IMR-90 (cell line): Measurements from ENCODE around the gene REV3L. TPM values are rescaled to one million over a fixed set of nuclear protein-coding genes. Genes with fewer than 3 reads are reported as not detected.

Experiments
- ATAC-seq: fragments of 200-7000 bp; cut with Tn5 transposase; 2 replicates; pipeline ENCODE4 v1.9.1; 2020; ENCODE audit warnings: low read depth, mild to moderate bottlenecking, moderate library complexity
- BruUV-seq: library from RNA; stranded (reverse); fragments of 400-500 nt; replicated peaks from 2 replicates; lab custom pipeline; 2021; lab: Mats Ljungman, UMichigan
- CTCF ChIA-PET: fragments of 300-600 bp; formaldehyde crosslinking; extraction: SDS; loops from one replicate; lab custom pipeline; 2021; ENCODE audit warnings: antibody characterized with exemption; lab: Yijun Ruan, JAX
- POLR2A ChIA-PET: fragments of 300-600 bp; sonication (Branson Sonifier 250); formaldehyde crosslinking; loops from one replicate; lab custom pipeline; 2022; ENCODE audit warnings: antibody characterized with exemption; ENCODE audit not compliant: unreplicated experiment; lab: Charles Lee
- DNase-seq: peaks from one replicate; pipeline ENCODE4 v3.0.0; 2013
- H2AFZ ChIP-seq: replicated peaks from 2 replicates; pipeline ENCODE3; 2013; ENCODE audit warnings: low read length, mild to moderate bottlenecking; ENCODE audit not compliant: poor library complexity
- H2AK5ac ChIP-seq: 2 replicates; pipeline ENCODE4 v1.6.1; 2013; ENCODE audit warnings: low read depth, low read length, inconsistent platforms
- H2AK9ac ChIP-seq: replicated peaks from 2 replicates; pipeline ENCODE3; 2013; ENCODE audit warnings: mild to moderate bottlenecking, low read depth, low read length, moderate library complexity; ENCODE audit not compliant: poor library complexity
- H2BK120ac ChIP-seq: 2 replicates; pipeline ENCODE4 v1.6.1; 2013; ENCODE audit warnings: low read depth, low read length, inconsistent platforms
- H2BK15ac ChIP-seq: 3 replicates; pipeline ENCODE4 v1.6.1; 2013; ENCODE audit warnings: low read depth, low read length, inconsistent platforms
- H2BK20ac ChIP-seq: 2 replicates; pipeline ENCODE4 v1.6.1; 2013; ENCODE audit warnings: low read depth, mild to moderate bottlenecking, inconsistent platforms, low read length, moderate library complexity
- H2BK5ac ChIP-seq: 2 replicates; pipeline ENCODE4 v1.6.1; 2013; ENCODE audit warnings: mild to moderate bottlenecking, low read depth, low read length, inconsistent platforms; ENCODE audit not compliant: poor library complexity, severe bottlenecking
- H3K14ac ChIP-seq: replicated peaks from 2 replicates; pipeline ENCODE4 v1.6.1; 2013; ENCODE audit warnings: low read depth, low read length, inconsistent platforms
- H3K18ac ChIP-seq: 2 replicates; pipeline ENCODE4 v1.6.1; 2013; ENCODE audit warnings: low read depth, low read length, control low read depth
- H3K23ac ChIP-seq: 2 replicates; pipeline ENCODE4 v1.6.1; 2013; ENCODE audit warnings: low read depth, low read length, inconsistent platforms
- H3K27ac ChIP-seq: 2 replicates; pipeline ENCODE4 v1.5.1; 2013; ENCODE audit warnings: mild to moderate bottlenecking, control low read depth, low read length; ENCODE audit not compliant: insufficient read depth
- H3K27me3 ChIP-seq: 2 replicates; pipeline ENCODE4 v1.6.1; 2013; ENCODE audit warnings: low read length; ENCODE audit not compliant: control insufficient read depth, insufficient read depth
- H3K36me3 ChIP-seq: 2 replicates; pipeline ENCODE4 v1.6.1; 2013; ENCODE audit warnings: low read length, mixed read lengths; ENCODE audit not compliant: control insufficient read depth, insufficient read depth
- H3K4ac ChIP-seq: 2 replicates; pipeline ENCODE4 v1.6.1; 2013; ENCODE audit warnings: low read depth, low read length, inconsistent platforms
- H3K4me1 ChIP-seq: 2 replicates; pipeline ENCODE4 v1.6.1; 2013; ENCODE audit warnings: low read length, mixed read lengths; ENCODE audit not compliant: control insufficient read depth, insufficient read depth
- H3K4me2 ChIP-seq: 2 replicates; pipeline ENCODE4 v1.6.1; 2013; ENCODE audit warnings: low read depth, mild to moderate bottlenecking, control low read depth, low read length, moderate library complexity
- H3K4me3 ChIP-seq: 2 replicates; pipeline ENCODE4 v1.5.1; 2013; ENCODE audit warnings: low read depth, mild to moderate bottlenecking, control low read depth, low read length, moderate library complexity; ENCODE audit not compliant: insufficient read depth
- H3K56ac ChIP-seq: 2 replicates; pipeline ENCODE4 v1.6.1; 2013; ENCODE audit warnings: low read length, inconsistent platforms; ENCODE audit not compliant: insufficient read depth; ENCODE audit errors: extremely low read depth
- H3K79me1 ChIP-seq, 2 experiments: 2 replicates each; pipeline ENCODE4 v1.6.1; 2013; ENCODE audit warnings: low read length in 2 of 2, inconsistent platforms in 1 of 2, low read depth in 1 of 2
- H3K9ac ChIP-seq: 2 replicates; pipeline ENCODE4 v1.6.1; 2013; ENCODE audit warnings: low read depth, low read length, control low read depth
- H3K9me1 ChIP-seq: 2 replicates; pipeline ENCODE4 v1.6.1; 2013; ENCODE audit warnings: low read length, inconsistent platforms; ENCODE audit not compliant: insufficient read depth
- H3K9me3 ChIP-seq: 2 replicates; pipeline ENCODE4 v1.6.1; 2013; ENCODE audit warnings: low read length; ENCODE audit not compliant: control insufficient read depth, insufficient read depth
- H4K20me1 ChIP-seq: 2 replicates; pipeline ENCODE4 v1.6.1; 2013; ENCODE audit warnings: low read length, inconsistent platforms; ENCODE audit not compliant: insufficient read depth
- H4K5ac ChIP-seq: 2 replicates; pipeline ENCODE4 v1.6.1; 2013; ENCODE audit warnings: mild to moderate bottlenecking, low read depth, low read length, control low read depth
- H4K8ac ChIP-seq, 2 experiments: 2 replicates each; pipeline ENCODE4 v1.6.1; 2013; ENCODE audit warnings: low read depth in 2 of 2, low read length in 2 of 2, control low read depth in 1 of 2, inconsistent platforms in 1 of 2
- H4K91ac ChIP-seq: 2 replicates; pipeline ENCODE4 v1.6.1; 2013; ENCODE audit warnings: low read depth, low read length, inconsistent platforms; ENCODE audit not compliant: insufficient read depth
- BHLHE40 ChIP-seq: fragments of 150-350 bp; IDR thresholded peaks from 2 replicates; pipeline ENCODE4 v1.6.1; 2016; ENCODE audit warnings: mild to moderate bottlenecking, low read depth, low read length
- CEBPB ChIP-seq: IDR thresholded peaks from 2 replicates; pipeline ENCODE4 v1.6.1; 2012; ENCODE audit warnings: low read depth, low read length, improper control_type of control experiment
- CHD1 ChIP-seq: IDR thresholded peaks from 2 replicates; pipeline ENCODE4 v1.6.1; 2012; ENCODE audit warnings: low read depth, low read length, improper control_type of control experiment
- FOS ChIP-seq: fragments of 150-350 bp; IDR thresholded peaks from 2 replicates; pipeline ENCODE4 v1.6.1; 2016; ENCODE audit warnings: low read depth, low read length
- RAD21 ChIP-seq: IDR thresholded peaks from 2 replicates; pipeline ENCODE4 v1.6.1; 2012; ENCODE audit warnings: low read length, improper control_type of control experiment
- USF2 ChIP-seq: fragments of 150-350 bp; IDR thresholded peaks from 2 replicates; pipeline ENCODE4 v1.6.1; 2017; ENCODE audit warnings: mild to moderate bottlenecking, antibody characterized with exemption, low read length, low read depth
- WGBS, 2 experiments: methylation state at CpG; one replicate each; pipeline versions ENCODE4 v1.1.5 to v1.1.7; 2013; ENCODE audit warnings: missing lambda C conversion rate in 2 of 2; ENCODE audit not compliant: insufficient read length in 1 of 2; ENCODE audit errors: extremely low coverage in 2 of 2; 5-methylcytosine and 5-hydroxymethylcytosine counted together
- dilution Hi-C: fragments of 300-500 bp; cut with HindIII; formaldehyde crosslinking; loops from one replicate; pipeline ENCODE4 v1.14.3; 2018; ENCODE audit warnings: low sequenced_read_pairs; ENCODE audit not compliant: unreplicated experiment
- in situ Hi-C: fragments of 300-500 bp; cut with MboI; formaldehyde crosslinking; loops from 3 replicates; pipeline ENCODE4 v1.14.3; 2019; ENCODE audit warnings: low sequenced_read_pairs, inconsistent platforms, mixed read lengths
- intact Hi-C: fragments of 100-400 bp; cut with micrococcal nuclease; formaldehyde crosslinking; loops from 2 replicates; pipeline ENCODE4 v1.10.0; 2022
- polyA plus RNA-seq, 3 experiments: library from polyadenylated mRNA; depleted of rRNA; stranded (reverse); fragments of >200 nt; gene quantifications; 2 replicates each; pipeline ENCODE4 v1.2.3, GENCODE V29; 2012; ENCODE audit warnings: low replicate concordance in 1 of 3
- total RNA-seq: library from RNA; depleted of rRNA; stranded (reverse); fragments of >200 nt; gene quantifications from 2 replicates; pipeline ENCODE4 v1.2.3, GENCODE V29; 2012
- TF ChIP-seq, protein P1 (sequence below): conservative IDR thresholded peaks from 2 replicates; pipeline ENCODE4 v1.5.1; 2012; ENCODE audit warnings: mild to moderate bottlenecking, low read depth, low read length, improper control_type of control experiment

REV3L gene
- total and polyA plus RNA-seq, 2 of the 4 experiments (the other 2 are of a cell fraction), result 7.4 to 15.4 TPM

GRCh38 chr6:111306104-111306888, 176.7 kb downstream of the REV3L start:
- no TSS peak for BruUV-seq
- WGBS, 2 experiments, result no CpG with 5 or more reads among the region's 8 CpGs
- intact Hi-C loops, result no loop called here
- Histone ChIP-seq H3K4ac (no peak overlapping the region), H3K4me3 (no peak overlapping the region), H3K14ac (no peak overlapping the region), H3K23ac (no peak overlapping the region), H2AK9ac (no peak overlapping the region), H3K36me3 (peaks cover 39% of the 10 kb centered on the region), H3K27me3 (no peaks in the 10 kb centered on the region), H2BK15ac (no peak overlapping the region), H4K5ac (no peak overlapping the region), H3K18ac (no peak overlapping the region), H3K27ac (no peak overlapping the region), H4K91ac (no peak overlapping the region), H2BK20ac (no peak overlapping the region), H2AFZ (no peak overlapping the region), H2BK120ac (no peak overlapping the region), H3K56ac (no peak overlapping the region), H3K4me1 (no peaks in the 10 kb centered on the region), H4K20me1 (no peaks in the 10 kb centered on the region; the same call in 1 of the 2 replicates), H2BK5ac (no peak overlapping the region), H3K9ac (no peak overlapping the region), H2AK5ac (no peak overlapping the region), H3K4me2 (no peak overlapping the region), H3K79me1 (peaks cover 0 to 7% of the 10 kb centered on the region in 2 experiments; a peak in 2 of 4 replicates), H4K8ac (no peak overlapping the region), H3K9me1 (peaks cover 3% of the 10 kb centered on the region; the same call in 1 of the 2 replicates), H3K9me3 (no peaks in the 10 kb centered on the region; the same call in 1 of the 2 replicates)
- POLR2A ChIA-PET, result no interaction called here
- ATAC-seq, result no peak
- CTCF ChIA-PET, result interaction anchor here (0.7 kb wide), 1 partner anchor 295 kb away, joined by 4 read pairs; no protein-coding TSS in a partner anchor
- DNase-seq, result no peak
- TF ChIP-seq, protein P1, sequence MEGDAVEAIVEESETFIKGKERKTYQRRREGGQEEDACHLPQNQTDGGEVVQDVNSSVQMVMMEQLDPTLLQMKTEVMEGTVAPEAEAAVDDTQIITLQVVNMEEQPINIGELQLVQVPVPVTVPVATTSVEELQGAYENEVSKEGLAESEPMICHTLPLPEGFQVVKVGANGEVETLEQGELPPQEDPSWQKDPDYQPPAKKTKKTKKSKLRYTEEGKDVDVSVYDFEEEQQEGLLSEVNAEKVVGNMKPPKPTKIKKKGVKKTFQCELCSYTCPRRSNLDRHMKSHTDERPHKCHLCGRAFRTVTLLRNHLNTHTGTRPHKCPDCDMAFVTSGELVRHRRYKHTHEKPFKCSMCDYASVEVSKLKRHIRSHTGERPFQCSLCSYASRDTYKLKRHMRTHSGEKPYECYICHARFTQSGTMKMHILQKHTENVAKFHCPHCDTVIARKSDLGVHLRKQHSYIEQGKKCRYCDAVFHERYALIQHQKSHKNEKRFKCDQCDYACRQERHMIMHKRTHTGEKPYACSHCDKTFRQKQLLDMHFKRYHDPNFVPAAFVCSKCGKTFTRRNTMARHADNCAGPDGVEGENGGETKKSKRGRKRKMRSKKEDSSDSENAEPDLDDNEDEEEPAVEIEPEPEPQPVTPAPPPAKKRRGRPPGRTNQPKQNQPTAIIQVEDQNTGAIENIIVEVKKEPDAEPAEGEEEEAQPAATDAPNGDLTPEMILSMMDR, result no peak
- TF ChIP-seq CEBPB (no peak), FOS (no peak), RAD21 (no peak), CHD1 (no peak), USF2 (no peak), BHLHE40 (no peak)
- dilution Hi-C loops, result no loop called here
- in situ Hi-C loops, result no loop called here
